Airway epithelial cell (primary cell): Measurements from ENCODE around the gene OAS3. TPM values are rescaled to one million over a fixed set of nuclear protein-coding genes. Genes with fewer than 3 reads are reported as not detected.

Experiments used
- total RNA-seq: library from RNA; depleted of rRNA; stranded (reverse); fragments of >200 nt; gene quantifications from 2 replicates; pipeline ENCODE4 v1.2.3, GENCODE V29; 2015

OAS3 gene
- 6.7 and 8.9 TPM in 2 replicates for total RNA-seq

GRCh38 chr12:112937741-112938719 is at the start of gene OAS3:
Gene OAS3 (plus strand): TSS chr12:112938474. CDS start chr12:112938531, 57 bp downstream.

GRCh38 chr12:112906712-112907414 is 31.4 kb upstream of the OAS3 start, which contains the start of gene OAS1:
Gene OAS1 (plus strand): TSS chr12:112906962. CDS start chr12:112907040, 78 bp downstream.

GRCh38 chr12:112978163-112979040 is 40.1 kb downstream of the OAS3 start, which contains the start of gene OAS2:
Gene OAS2 (plus strand): TSS chr12:112978519. CDS start chr12:112978609, 90 bp downstream.

Other genes with a start within 250 kb of the OAS3 start
- not detected in 2 replicates for gene RPH3A, start 146.7 kb upstream of the OAS3 start, total RNA-seq
- gene OAS1, start 31.5 kb upstream of the OAS3 start, total RNA-seq = 2.5 and 5.6 TPM in 2 replicates
- gene OAS2, start 40.0 kb downstream of the OAS3 start, total RNA-seq = 0.33 and 0.42 TPM in 2 replicates
- not detected in 2 replicates for gene DTX1, start 118.3 kb downstream of the OAS3 start, total RNA-seq
- 0.60 and 1.1 TPM in 2 replicates for gene RASAL1, start 197.3 kb downstream of the OAS3 start, total RNA-seq
- gene CFAP73, start 211.2 kb downstream of the OAS3 start, total RNA-seq = not detected in 2 replicates
- 73.8 and 100 TPM in 2 replicates for gene DDX54, start 247.0 kb downstream of the OAS3 start, total RNA-seq
- gene RITA1, start 247.2 kb downstream of the OAS3 start, total RNA-seq = 23.9 and 28.4 TPM in 2 replicates